ENCODE results near the gene RNPEP.

DNA sequence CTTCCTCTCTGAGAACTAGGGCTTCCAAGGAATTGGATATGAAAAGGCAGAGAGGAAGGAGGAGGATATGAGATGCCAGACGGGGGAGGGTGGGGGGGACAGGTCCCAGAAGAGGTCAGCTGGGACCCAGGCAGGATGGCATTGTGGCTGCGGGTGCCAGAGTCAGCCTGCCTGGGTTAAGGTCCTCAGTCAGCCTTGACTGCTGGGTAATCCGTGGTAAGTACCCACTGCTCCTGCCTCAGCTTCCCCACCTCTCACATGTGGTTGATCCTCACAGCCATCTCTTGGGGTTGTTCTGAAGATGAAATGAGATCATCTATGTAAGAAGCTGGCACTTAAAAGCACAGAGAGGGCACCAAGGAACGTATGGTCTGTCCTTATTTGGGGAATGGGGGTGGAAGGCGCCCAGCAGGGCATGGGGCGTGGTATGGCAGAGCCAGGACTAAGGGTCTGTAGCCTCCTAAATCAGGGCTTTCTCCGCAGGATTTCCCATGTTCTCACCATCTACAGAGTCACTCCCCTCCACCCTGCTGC lies 51.8 kb downstream of the RNPEP start:
- TF ChIP-seq, protein P1, sequence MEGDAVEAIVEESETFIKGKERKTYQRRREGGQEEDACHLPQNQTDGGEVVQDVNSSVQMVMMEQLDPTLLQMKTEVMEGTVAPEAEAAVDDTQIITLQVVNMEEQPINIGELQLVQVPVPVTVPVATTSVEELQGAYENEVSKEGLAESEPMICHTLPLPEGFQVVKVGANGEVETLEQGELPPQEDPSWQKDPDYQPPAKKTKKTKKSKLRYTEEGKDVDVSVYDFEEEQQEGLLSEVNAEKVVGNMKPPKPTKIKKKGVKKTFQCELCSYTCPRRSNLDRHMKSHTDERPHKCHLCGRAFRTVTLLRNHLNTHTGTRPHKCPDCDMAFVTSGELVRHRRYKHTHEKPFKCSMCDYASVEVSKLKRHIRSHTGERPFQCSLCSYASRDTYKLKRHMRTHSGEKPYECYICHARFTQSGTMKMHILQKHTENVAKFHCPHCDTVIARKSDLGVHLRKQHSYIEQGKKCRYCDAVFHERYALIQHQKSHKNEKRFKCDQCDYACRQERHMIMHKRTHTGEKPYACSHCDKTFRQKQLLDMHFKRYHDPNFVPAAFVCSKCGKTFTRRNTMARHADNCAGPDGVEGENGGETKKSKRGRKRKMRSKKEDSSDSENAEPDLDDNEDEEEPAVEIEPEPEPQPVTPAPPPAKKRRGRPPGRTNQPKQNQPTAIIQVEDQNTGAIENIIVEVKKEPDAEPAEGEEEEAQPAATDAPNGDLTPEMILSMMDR (IDR thresholded peaks at IDR 0.05; ENCODE audit: low read depth, low read length, poor library complexity, severe bottlenecking), result no peak
- no peak for TF ChIP-seq EZH2phosphoT487 (IDR thresholded peaks at IDR 0.05; ENCODE audit: borderline replicate concordance, low read length)

All from DOHH2 (cell line).